ENCODE data around the gene ENTPD2. TPM values are rescaled to one million over a fixed set of nuclear protein-coding genes. Genes with fewer than 3 reads are reported as not detected.

The ENTPD2 gene
- total and polyA plus RNA-seq, 2 of the 4 experiments (the other 2 are of a cell fraction), result not detected

- TF ChIP-seq CTCF (conservative IDR thresholded peaks at IDR 0.05; ENCODE audit: low read depth, low read length) (no peak), SMC3 (IDR thresholded peaks at IDR 0.05; ENCODE audit: low read depth, low read length) (no peak), MAZ (IDR thresholded peaks at IDR 0.05; ENCODE audit: borderline replicate concordance, low read depth, low read length) (no peak), MXI1 (IDR thresholded peaks at IDR 0.05; ENCODE audit: borderline replicate concordance, low read depth, low read length) (no peak), FOS (IDR thresholded peaks at IDR 0.05; ENCODE audit: low read depth, low read length) (no peak), BHLHE40 (IDR thresholded peaks at IDR 0.05; ENCODE audit: low read depth, low read length) (no peak), RAD21 (IDR thresholded peaks at IDR 0.05; ENCODE audit: low read length) (no peak), CEBPB (IDR thresholded peaks at IDR 0.05; ENCODE audit: low read depth, low read length) (no peak), USF2 (IDR thresholded peaks at IDR 0.05; ENCODE audit: low read depth, low read length) (no peak)
- Histone ChIP-seq H3K9ac (ENCODE audit: low read depth, low read length) (no peak overlapping the region), H3K56ac (ENCODE audit: extremely low read depth, insufficient read depth, low read length) (no peak overlapping the region), H4K8ac (ENCODE audit: low read depth in 2 of 2, low read length in 2 of 2) (no peak overlapping the region), H3K4me2 (ENCODE audit: low read depth, low read length) (no peak overlapping the region), H2BK15ac (ENCODE audit: low read depth, low read length) (no peak overlapping the region), H3K4me1 (ENCODE audit: control insufficient read depth, insufficient read depth, low read length) (peaks cover 3% of the 10 kb centered on the region; the same call in 1 of the 2 replicates), H3K18ac (ENCODE audit: low read depth, low read length) (no peak overlapping the region), H3K27me3 (ENCODE audit: control insufficient read depth, insufficient read depth, low read length) (peaks cover 79% of the 10 kb centered on the region), H3K4ac (ENCODE audit: low read depth, low read length) (no peak overlapping the region), H2BK5ac (ENCODE audit: low read depth, low read length, poor library complexity, severe bottlenecking) (no peak overlapping the region), H3K79me1 (ENCODE audit: low read depth in 1 of 2, low read length in 2 of 2) (no peaks in the 10 kb centered on the region), H3K14ac (replicated peaks; ENCODE audit: low read depth, low read length) (no peak overlapping the region), H3K9me3 (ENCODE audit: control insufficient read depth, insufficient read depth, low read length) (no peaks in the 10 kb centered on the region), H4K91ac (ENCODE audit: insufficient read depth, low read depth, low read length) (no peak overlapping the region), H2AFZ (replicated peaks; ENCODE audit: low read length, poor library complexity) (no peak overlapping the region), H4K20me1 (ENCODE audit: insufficient read depth, low read length) (no peaks in the 10 kb centered on the region; the same call in 1 of the 2 replicates), H2BK120ac (ENCODE audit: low read depth, low read length) (no peak overlapping the region), H2AK9ac (replicated peaks; ENCODE audit: low read depth, low read length, poor library complexity) (no peak overlapping the region), H3K9me1 (ENCODE audit: insufficient read depth, low read length) (no peaks in the 10 kb centered on the region), H3K4me3 (ENCODE audit: insufficient read depth, low read depth, low read length) (no peak overlapping the region), H3K36me3 (ENCODE audit: control insufficient read depth, insufficient read depth, low read length) (no peaks in the 10 kb centered on the region), H2BK20ac (ENCODE audit: low read depth, low read length) (no peak overlapping the region), H4K5ac (ENCODE audit: low read depth, low read length) (no peak overlapping the region), H2AK5ac (ENCODE audit: low read depth, low read length) (no peak overlapping the region), H3K23ac (ENCODE audit: low read depth, low read length) (no peak overlapping the region), H3K27ac (ENCODE audit: insufficient read depth, low read length) (no peak overlapping the region)
- no peak for ATAC-seq (ENCODE audit: low read depth)
- ChIA-PET POLR2A (ENCODE audit: unreplicated experiment) (interaction anchor here (0.5 kb wide), 1 partner anchor 947 kb away, joined by 8 read pairs; no protein-coding TSS in a partner anchor), CTCF (interaction anchor here (0.8 kb wide), 2 partner anchors 16 to 19 kb away, joined by 3 read pairs; no protein-coding TSS in a partner anchor)
- WGBS, 2 experiments (ENCODE audit: extremely low coverage in 2 of 2, insufficient read length in 1 of 2), result no CpG with 5 or more reads among the region's 8 CpGs
- no TSS peak for BruUV-seq (replicated peaks)
- dilution Hi-C loops (cut with HindIII; ENCODE audit: low sequenced_read_pairs, unreplicated experiment), result no loop called here
- intact Hi-C loops (cut with micrococcal nuclease), result no loop called here
- in situ Hi-C loops (cut with MboI; ENCODE audit: low sequenced_read_pairs), result no loop called here
- no peak for DNase-seq
These were observed 1.6 kb downstream of the ENTPD2 start for GRCh38 chr9:137052293-137052692.

Measured in IMR-90 (cell line).